PC-9 (cell line): ENCODE results near the gene LSMEM2.

Experiments used
- EZH2 ChIP-seq: fragments of 200-600 bp; sonication (generic); IDR thresholded peaks from 2 replicates; pipeline ENCODE4 v1.8.0; 2017; ENCODE audit warnings: antibody characterized with exemption, low read depth
- TF ChIP-seq, protein P1 (sequence below): fragments of 200-600 bp; sonication (generic); conservative IDR thresholded peaks from 2 replicates; pipeline ENCODE4 v1.6.1; 2017; ENCODE audit warnings: mixed run types, antibody characterized with exemption, mild to moderate bottlenecking, moderate library complexity

DNA sequence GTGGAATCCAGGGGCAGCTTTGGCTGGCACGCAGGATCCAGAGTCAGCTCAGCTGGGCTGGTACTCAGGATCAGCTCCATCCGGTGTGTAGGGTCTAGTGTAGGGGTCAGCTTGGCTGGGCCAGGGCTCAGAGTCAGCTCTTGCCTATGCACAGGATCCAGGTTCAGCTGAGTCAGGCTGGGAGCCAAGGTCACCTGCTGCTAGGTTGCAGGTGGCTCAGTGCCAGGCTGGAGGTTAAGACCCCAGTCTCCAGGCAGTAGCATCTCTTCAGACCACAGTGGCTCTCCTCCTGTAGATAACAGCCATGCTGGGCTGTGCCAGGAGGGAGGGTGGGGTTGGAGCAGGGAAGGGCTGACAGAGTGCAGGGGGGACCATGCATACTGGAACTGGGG, 18.5 kb downstream of the LSMEM2 start:
- TF ChIP-seq, protein P1, sequence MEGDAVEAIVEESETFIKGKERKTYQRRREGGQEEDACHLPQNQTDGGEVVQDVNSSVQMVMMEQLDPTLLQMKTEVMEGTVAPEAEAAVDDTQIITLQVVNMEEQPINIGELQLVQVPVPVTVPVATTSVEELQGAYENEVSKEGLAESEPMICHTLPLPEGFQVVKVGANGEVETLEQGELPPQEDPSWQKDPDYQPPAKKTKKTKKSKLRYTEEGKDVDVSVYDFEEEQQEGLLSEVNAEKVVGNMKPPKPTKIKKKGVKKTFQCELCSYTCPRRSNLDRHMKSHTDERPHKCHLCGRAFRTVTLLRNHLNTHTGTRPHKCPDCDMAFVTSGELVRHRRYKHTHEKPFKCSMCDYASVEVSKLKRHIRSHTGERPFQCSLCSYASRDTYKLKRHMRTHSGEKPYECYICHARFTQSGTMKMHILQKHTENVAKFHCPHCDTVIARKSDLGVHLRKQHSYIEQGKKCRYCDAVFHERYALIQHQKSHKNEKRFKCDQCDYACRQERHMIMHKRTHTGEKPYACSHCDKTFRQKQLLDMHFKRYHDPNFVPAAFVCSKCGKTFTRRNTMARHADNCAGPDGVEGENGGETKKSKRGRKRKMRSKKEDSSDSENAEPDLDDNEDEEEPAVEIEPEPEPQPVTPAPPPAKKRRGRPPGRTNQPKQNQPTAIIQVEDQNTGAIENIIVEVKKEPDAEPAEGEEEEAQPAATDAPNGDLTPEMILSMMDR: no peak
- no peak for TF ChIP-seq EZH2
